Stomach (tissue), 4 donors: Measurements from ENCODE around the gene RHOT1.
A peak's percentile ranks its signal among the peaks of the same experiment; 100 is the strongest.
"Not testable (repeated sequence)": the region's sequence is repeated elsewhere in the genome, so short reads cannot be mapped to it uniquely, and the experiment has no call there.

Experiments
- CTCF ChIP-seq, 7 experiments: fragments of 450-650 bp in 4 of 7; fragments of 200-600 bp in 3 of 7; sonication (generic) in 3 of 7; IDR thresholded peaks; one replicate each; pipeline ENCODE4 v1.5.1; 2016 to 2019; ENCODE audit warnings: antibody characterized with exemption in 7 of 7, control low read depth in 2 of 7, mild to moderate bottlenecking in 1 of 7
- EP300 ChIP-seq: sonication (generic); formaldehyde crosslinking; IDR thresholded peaks from one replicate; pipeline ENCODE4 v1.6.1; 2017; ENCODE audit warnings: antibody characterized with exemption
- POLR2A ChIP-seq, 4 donors: fragments of 450-650 bp; IDR thresholded peaks; one replicate each; pipeline ENCODE4 v1.6.1; 2016; ENCODE audit warnings: antibody characterized with exemption in 4 of 4, control low read depth in 2 of 4, mild to moderate bottlenecking in 1 of 4, moderate library complexity in 1 of 4
- POLR2AphosphoS5 ChIP-seq, 3 donors: sonication (generic); formaldehyde crosslinking; IDR thresholded peaks; one replicate each; pipeline ENCODE4 v1.6.1; 2016; ENCODE audit warnings: antibody characterized with exemption in 3 of 3

DNA sequence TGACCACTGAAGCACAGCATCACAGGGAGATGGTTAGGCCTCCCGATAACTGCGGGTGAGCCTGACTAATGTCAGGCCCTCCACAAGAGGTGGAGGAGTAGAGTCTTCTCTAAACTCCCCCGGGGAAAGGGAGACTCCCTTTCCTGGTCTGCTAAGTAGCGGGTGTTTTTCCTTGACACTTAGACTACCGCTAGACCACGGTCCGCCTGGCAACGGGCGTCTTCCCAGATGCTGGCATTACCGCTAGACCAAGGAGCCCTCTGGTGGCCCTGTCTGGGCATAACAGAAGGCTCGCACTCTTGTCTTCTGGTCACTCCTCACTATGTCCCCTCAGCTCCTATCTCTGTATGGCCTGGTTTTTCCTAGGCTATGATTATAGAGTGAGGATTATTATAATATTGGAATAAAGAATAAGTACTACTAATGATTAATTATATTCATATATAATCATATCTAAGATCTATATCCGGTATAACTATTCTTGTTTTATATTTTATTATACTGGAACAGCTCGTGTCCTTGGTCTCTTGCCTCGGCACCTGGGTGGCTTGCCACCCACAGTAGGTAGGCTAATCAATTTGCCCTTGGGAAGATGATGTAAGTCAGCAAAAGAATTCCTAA is 6.7 kb upstream of the RHOT1 start:
- peak in 4 of 7 experiments; percentile 22 to 44 (median 36) for TF ChIP-seq CTCF (IDR thresholded peaks at IDR 0.05)
- TF ChIP-seq POLR2A (IDR thresholded peaks at IDR 0.05); POLR2AphosphoS5 (IDR thresholded peaks at IDR 0.05); EP300: not testable (repeated sequence)
